Measurements from ENCODE around the gene COG5.

The COG5 gene

DNA sequence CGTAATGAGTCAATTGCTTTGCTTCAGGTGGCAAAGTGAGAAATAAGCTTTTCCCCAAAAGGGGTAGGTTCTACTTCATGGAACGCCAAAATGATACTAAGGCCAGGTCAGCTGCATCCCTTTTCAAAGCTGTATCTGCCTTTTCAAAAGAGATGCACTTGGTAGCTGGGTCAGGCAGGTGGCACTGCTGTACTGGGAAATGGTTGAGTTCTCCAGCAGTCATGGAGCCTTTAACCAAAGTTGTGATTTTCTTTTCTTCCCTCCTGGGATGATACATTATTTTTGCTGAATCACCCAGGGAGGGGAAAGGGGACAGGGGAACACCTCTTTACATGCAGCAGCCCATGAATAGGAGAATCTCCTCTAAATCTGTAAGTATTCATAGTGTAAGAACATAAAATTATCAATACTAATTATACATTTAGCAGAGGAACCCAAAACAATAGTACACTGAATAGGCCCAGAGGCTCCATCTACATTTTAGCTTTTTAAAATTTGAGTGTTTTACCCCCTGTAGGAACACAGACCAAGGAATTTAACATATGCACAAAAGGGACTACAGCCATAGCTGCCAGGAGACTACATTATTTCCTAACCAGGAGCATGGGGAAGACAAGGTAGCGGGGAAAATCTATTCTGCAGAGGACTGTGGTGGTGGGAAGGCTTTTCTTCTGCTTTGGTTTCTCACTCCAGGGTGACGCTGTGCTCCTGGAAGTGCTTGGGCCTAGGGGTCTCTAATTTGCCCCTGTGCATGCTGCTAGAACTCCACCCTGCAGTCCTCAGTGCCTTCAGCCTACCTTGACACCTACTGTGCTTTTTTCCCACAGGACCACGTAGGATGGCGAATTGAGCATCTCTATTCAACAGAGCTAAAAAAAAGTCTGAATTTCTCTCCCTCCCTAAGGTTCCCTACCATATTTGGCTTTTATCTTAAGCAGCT is 100.3 kb downstream of the COG5 start:
- DNase-seq (ENCODE audit: low read depth) = peak; percentile 68

GRCh38 chr7:107461938-107462533 is 101.7 kb downstream of the COG5 start:
- no peak for DNase-seq (ENCODE audit: low read depth)

DNA sequence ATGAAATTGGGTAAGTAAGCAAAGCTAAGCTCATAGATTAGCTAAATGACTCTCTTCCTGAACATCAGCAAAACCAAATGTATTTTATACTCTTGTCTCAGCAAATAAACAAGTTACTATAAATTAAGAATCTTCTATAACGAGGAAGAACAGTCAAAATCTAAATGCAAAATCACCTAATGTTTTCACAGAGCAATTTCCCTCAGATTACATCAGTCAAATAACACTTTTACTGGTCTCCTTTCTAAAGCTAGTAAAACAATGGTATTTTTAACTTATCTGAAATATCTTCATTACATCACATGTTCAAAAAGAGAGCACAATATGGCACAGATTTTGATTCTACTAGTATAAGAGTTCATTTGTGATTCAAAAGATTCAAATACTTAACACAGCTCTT is 110.3 kb downstream of the COG5 start:
- DNase-seq (ENCODE audit: low read depth) = no peak

GRCh38 chr7:107450970-107451369 is 112.8 kb downstream of the COG5 start:
- peak; percentile 36 for DNase-seq (ENCODE audit: low read depth)

GRCh38 chr7:107446988-107447387 is 116.7 kb downstream of the COG5 start:
- DNase-seq (ENCODE audit: low read depth) = no peak

GRCh38 chr7:107446531-107446930 is 117.2 kb downstream of the COG5 start:
- peak; percentile 9 for DNase-seq (ENCODE audit: low read depth)

DNA sequence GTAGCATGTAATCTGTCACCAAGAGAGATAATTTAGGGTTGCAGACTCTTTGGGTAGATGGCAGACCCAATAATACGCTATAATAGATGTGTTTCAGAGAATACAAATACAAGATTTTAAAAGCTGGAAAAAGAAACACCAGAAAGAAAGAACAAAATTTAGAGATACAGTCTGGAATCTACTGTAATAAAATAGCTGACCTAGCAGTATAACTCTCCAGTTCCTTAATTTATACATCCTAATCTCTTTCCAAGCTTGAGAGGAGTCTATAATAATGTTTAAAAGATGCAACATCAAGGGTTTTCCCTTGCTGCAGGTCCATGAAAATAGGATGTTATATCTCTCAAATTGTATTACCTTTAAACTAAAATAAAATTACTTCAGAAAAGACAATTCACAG is 121.0 kb downstream of the COG5 start:
- no peak for DNase-seq (ENCODE audit: low read depth)

GRCh38 chr7:107441581-107442422 is 121.9 kb downstream of the COG5 start:
- DNase-seq (ENCODE audit: low read depth) = no peak

GRCh38 chr7:107439025-107439424 is 124.7 kb downstream of the COG5 start:
- no peak for DNase-seq (ENCODE audit: low read depth)

DNA sequence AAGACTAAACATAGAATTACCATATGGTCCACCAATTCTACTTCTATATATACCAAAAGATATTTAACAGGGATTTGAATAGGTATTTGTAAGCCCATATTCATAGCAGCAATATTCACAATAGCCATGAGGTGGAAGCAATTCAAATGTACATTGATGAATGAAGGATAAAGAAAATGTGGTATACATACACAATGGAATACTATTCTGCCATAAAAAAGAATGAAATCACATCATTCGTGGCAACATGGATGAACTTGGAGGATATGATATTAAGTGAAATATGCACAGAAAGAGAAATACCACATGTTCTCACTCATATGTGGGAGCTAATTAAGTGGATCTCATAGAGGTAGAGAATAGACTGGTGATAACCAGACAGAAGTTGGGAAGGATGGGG is 128.0 kb downstream of the COG5 start:
- no peak for DNase-seq (ENCODE audit: low read depth)

- no peak for DNase-seq (ENCODE audit: low read depth)
Measured at GRCh38 chr7:107432261-107432660, 131.5 kb downstream of the COG5 start.

GRCh38 chr7:107430057-107430456 is 133.7 kb downstream of the COG5 start:
- DNase-seq (ENCODE audit: low read depth) = no peak

- DNase-seq (ENCODE audit: low read depth) = no peak
Measured at GRCh38 chr7:107428642-107429041, 135.1 kb downstream of the COG5 start.

DNA sequence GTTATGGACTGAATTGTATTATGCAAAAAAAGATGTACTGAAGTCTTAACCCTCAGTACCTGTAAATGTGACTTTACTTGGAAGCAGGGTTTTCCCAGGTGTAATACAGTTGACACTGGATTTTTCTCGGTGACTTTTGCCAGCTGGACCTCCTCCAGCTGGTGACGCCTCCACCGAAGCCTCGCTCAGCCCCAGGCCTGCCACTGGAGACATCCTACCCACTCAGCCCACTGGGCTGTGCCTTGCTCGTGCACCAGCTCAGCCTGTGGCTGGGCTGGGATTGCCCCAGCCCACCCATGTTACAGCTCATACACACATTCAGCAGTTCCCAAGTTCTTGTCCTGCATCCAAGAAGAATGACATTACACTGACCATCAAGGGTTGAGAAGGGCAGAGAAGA is 136.3 kb downstream of the COG5 start:
- DNase-seq (ENCODE audit: low read depth) = no peak

DNA sequence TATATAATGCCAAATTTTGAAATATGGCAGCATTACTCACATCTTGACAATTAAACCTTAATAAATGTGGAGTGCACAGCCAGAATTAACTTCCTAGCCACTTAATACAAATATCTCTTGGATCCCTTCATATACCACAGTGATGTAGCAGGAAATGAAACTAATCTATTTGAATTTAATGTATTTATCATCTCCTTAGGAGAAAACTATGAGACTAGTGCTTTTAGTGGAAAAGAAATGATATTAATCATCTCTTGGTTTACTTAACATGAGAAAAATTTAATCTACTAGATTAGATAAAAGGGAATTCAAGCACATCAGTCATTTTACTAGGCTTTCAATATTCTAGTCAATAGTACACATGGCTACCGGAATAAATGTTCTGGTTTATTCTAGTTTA is 149.5 kb downstream of the COG5 start:
- DNase-seq (ENCODE audit: low read depth) = no peak

- DNase-seq (ENCODE audit: low read depth) = peak; percentile 27
Measured at GRCh38 chr7:107408349-107408748, 155.4 kb downstream of the COG5 start.

DNA sequence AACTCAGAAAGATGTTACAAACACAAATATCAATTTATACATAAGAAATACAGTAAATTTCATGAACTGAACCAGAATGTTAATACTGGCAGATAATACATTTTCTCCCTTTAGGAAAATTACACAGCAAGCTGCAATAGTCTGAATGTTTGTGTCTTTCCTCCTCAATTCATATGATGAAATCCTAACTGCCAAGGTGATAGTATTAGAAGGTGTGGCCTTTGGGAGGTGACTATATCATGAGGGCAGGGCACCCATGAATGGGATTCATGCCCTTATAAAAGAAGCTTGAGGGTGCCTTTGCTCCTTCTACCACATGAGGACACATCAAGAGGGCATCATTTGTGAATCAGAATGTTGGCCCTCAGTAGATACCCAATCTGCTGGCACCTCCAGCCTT is 158.2 kb downstream of the COG5 start:
- DNase-seq (ENCODE audit: low read depth) = no peak

DNA sequence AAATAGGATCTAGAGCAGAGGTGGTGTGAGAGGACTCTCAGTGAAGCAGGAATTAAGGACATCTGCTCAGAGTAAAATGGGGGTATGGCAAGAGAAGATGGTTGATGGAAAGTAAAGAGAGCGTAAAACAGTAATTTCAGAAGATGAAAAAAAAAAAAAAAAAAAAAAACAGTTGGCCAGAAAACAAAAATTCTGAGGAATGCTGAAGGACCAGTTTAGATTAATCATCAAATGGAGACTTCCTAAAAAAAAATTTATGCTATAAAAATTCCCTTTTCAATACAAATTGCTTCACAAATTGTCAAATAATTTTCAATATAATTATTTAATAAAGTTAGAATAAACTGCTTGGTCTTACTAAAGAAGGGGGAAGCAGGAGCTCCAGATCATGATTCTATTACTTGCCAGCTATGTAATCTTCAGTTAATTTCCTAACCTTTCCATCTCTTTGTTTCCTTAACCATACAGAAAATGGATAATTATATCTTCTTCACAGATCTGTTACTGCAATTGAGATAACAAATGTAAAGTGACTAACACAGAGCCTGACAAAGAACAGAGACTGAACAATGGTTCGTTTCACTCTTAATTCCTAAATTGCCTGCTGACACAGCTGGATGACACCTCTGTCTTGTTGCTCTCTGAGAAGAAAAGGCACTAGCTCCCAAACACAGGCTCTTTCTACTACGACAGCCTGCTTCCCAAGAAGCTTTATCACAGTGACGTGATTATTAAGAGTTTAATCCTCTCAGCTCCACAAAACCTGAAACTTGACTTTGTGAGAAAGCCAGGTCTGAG is 158.8 kb downstream of the COG5 start:
- DNase-seq (ENCODE audit: low read depth) = no peak

GRCh38 chr7:107398161-107398560 is 165.6 kb downstream of the COG5 start:
- DNase-seq (ENCODE audit: low read depth) = no peak

DNA sequence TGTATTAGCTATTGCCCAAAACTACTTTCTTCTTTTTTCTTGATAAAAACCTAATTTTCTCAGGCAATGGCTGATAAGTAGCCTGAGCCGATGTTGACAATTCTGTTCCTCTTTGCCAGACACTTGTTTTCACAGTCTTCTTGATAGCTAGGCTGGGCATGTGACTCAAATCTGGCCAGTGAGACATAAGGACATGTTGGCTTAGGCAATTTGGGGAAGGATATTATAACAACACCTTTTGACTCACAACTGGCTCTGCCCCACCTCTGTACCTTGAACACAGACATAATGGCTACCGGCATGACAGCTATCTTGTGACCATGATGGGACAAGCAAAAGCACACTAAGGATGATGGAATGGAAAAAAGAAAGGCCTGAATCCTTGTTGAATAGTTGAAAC is 166.7 kb downstream of the COG5 start:
- no peak for DNase-seq (ENCODE audit: low read depth)

GRCh38 chr7:107396081-107396480 is 167.6 kb downstream of the COG5 start:
- no peak for DNase-seq (ENCODE audit: low read depth)

- peak; percentile 14 for DNase-seq (ENCODE audit: low read depth)
Measured at GRCh38 chr7:107394831-107395230, 168.9 kb downstream of the COG5 start.
